Spleen (tissue), 7 donors: ENCODE results near the gene LRRC40.

Experiments used
- CTCF ChIP-seq, 11 experiments: fragments of 200-600 bp in 7 of 11; fragments of 450-650 bp in 4 of 11; sonication (generic) in 4 of 11; IDR thresholded peaks in 8 of 11; conservative IDR thresholded peaks in 3 of 11; 1 replicate in 7 of 11; 2 replicates in 4 of 11; pipeline versions ENCODE4 v1.4.0 to v1.8.0; 2016 to 2021; ENCODE audit warnings: antibody characterized with exemption in 11 of 11, inconsistent platforms in 4 of 11, mild to moderate bottlenecking in 1 of 11
- POLR2A ChIP-seq, 3 donors: fragments of 450-650 bp; IDR thresholded peaks; one replicate each; pipeline ENCODE4 v1.5.1; 2017; ENCODE audit warnings: antibody characterized with exemption in 3 of 3, mild to moderate bottlenecking in 1 of 3
- POLR2AphosphoS5 ChIP-seq, 3 donors: sonication (generic); formaldehyde crosslinking; IDR thresholded peaks; one replicate each; pipeline ENCODE4 v1.5.1; 2017; ENCODE audit warnings: antibody characterized with exemption in 3 of 3
- donor health status: DM: no; HTN: no; CAD: no; lungs with moderate emphysema.
- donor health status: DM: no; HTN: no; CAD: no.
- donor health status: DM: no; HTN: no; CAD: no.

GRCh38 chr1:70194601-70195000 lies 10.8 kb downstream of the LRRC40 start:
- TF ChIP-seq CTCF (IDR thresholded peaks at IDR 0.05 in 8 of 11, conservative IDR thresholded peaks at IDR 0.05 in 3 of 11) = no peak
- TF ChIP-seq POLR2A (IDR thresholded peaks at IDR 0.05) = no peak
- no peak for TF ChIP-seq POLR2AphosphoS5 (IDR thresholded peaks at IDR 0.05)
